ENCODE measurements around the gene PPM1F. TPM values are rescaled to one million over a fixed set of nuclear protein-coding genes. Genes with fewer than 3 reads are reported as not detected.

PPM1F gene
- total and polyA plus RNA-seq, 2 donors (not counting 1 experiment from before 2014, with no cell fraction given): 18.1 to 30.0 TPM

- CTCF ChIA-PET: interaction anchor here (1.0 kb wide), 1 partner anchor 9 kb away, joined by 3 read pairs; no protein-coding TSS in a partner anchor
- Histone ChIP-seq H2AFZ (ENCODE audit: insufficient read depth, low read depth, low read length, poor library complexity, severe bottlenecking) (no peak overlapping the region), H3K79me2 (ENCODE audit: control insufficient read depth, insufficient read depth, low read length) (no peaks in the 10 kb centered on the region), H3K9me3 (ENCODE audit: control extremely low read depth in 1 of 3, control insufficient read depth in 2 of 3, insufficient read depth in 1 of 3, low read length in 2 of 3) (no peaks in the 10 kb centered on the region), H3K4me3 (ENCODE audit: control extremely low read depth in 1 of 5, extremely low read depth in 1 of 5, insufficient read depth in 1 of 5, low read depth in 2 of 5, low read length in 4 of 5) (no peak overlapping the region), H3K27ac (ENCODE audit: low read length in 2 of 2) (no peak overlapping the region), H4K20me1 (ENCODE audit: control insufficient read depth, insufficient read depth, low read length, poor library complexity, severe bottlenecking) (no peaks in the 10 kb centered on the region), H3K36me3 (replicated peaks in 1 of 2; ENCODE audit: control extremely low read depth in 1 of 2, control insufficient read depth in 1 of 2, extremely low read depth in 1 of 2, insufficient read depth in 2 of 2, low read length in 1 of 2) (no peaks in the 10 kb centered on the region), H3K9ac (ENCODE audit: low read length) (no peak overlapping the region), H3K4me1 (ENCODE audit: control insufficient read depth in 2 of 2, insufficient read depth in 2 of 2, low read length in 2 of 2) (no peaks in the 10 kb centered on the region), H3K27me3 (replicated peaks in 1 of 4; ENCODE audit: control extremely low read depth in 1 of 4, control insufficient read depth in 3 of 4, insufficient read depth in 4 of 4, low read length in 3 of 4) (no peaks in the 10 kb centered on the region), H3K4me2 (replicated peaks; ENCODE audit: low read depth, low read length, poor library complexity, severe bottlenecking) (no peak overlapping the region)
- intact Hi-C loops (cut with micrococcal nuclease): no loop called here
- no peaks in the 10 kb centered on the region for H3K27me3 Mint-ChIP-seq
- no peak for TF ChIP-seq CTCF (IDR thresholded peaks at IDR 0.05)
- no peak overlapping the region for H3K27ac Mint-ChIP-seq
- no peak for ATAC-seq (ENCODE audit: low read depth)
- POLR2A ChIA-PET: no interaction called here
- no peaks in the 10 kb centered on the region for H3K4me1 Mint-ChIP-seq
- no peaks in the 10 kb centered on the region for H3K9me3 Mint-ChIP-seq (ENCODE audit: insufficient read depth)
- no peak overlapping the region for H3K4me3 Mint-ChIP-seq
- WGBS (ENCODE audit: insufficient coverage): no CpG with 5 or more reads among the region's 2 CpGs
- no peak for DNase-seq
Measured at GRCh38 chr22:22001664-22002525, 49.2 kb upstream of the PPM1F start.

DNA sequence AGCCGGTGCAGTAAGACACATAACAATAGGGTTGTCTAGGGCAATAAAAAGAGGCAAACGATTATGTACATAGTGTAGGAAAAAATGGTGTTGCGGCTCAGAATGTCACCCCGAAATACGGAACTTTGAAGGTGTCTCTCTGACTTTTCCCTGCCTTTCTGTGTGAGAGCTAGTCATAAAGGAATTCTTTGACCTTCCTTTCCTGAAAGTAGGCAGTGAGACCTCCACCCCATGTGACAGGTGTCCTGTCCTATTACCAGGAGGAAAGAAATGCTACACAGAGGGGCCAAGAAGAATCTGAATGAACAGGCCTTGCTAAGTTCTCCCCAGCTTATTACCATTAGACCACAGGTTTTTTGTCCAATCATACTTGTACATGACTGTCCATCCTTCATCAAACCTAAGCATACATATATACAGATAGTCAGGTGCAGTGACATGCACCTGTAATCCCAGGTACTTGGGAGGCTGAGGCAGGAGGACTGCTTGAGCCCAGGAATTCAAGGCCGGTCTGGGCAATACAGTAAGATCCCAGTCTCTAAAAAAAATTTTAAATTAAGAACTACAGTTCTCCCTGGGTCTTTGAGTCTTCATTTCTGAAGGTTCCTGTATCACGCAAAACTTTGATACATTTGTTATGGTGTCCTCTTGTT lies 46.1 kb upstream of the PPM1F start:
- H3K27ac Mint-ChIP-seq: no peak overlapping the region
- no peak overlapping the region for H3K9ac ChIP-seq (ENCODE audit: low read length)
- no peaks in the 10 kb centered on the region for H3K9me3 Mint-ChIP-seq (ENCODE audit: insufficient read depth)
- H3K4me1 ChIP-seq (ENCODE audit: control insufficient read depth in 2 of 2, insufficient read depth in 2 of 2, low read length in 2 of 2): no peaks in the 10 kb centered on the region
- no peak overlapping the region for H3K4me2 ChIP-seq (replicated peaks; ENCODE audit: low read depth, low read length, poor library complexity, severe bottlenecking)
- no peak for ATAC-seq (ENCODE audit: low read depth)
- no peak overlapping the region for H3K4me3 ChIP-seq (ENCODE audit: control extremely low read depth in 1 of 5, extremely low read depth in 1 of 5, insufficient read depth in 1 of 5, low read depth in 2 of 5, low read length in 4 of 5)
- H2AFZ ChIP-seq (ENCODE audit: insufficient read depth, low read depth, low read length, poor library complexity, severe bottlenecking): no peak overlapping the region
- H3K27ac ChIP-seq (ENCODE audit: low read length in 2 of 2): no peak overlapping the region
- H4K20me1 ChIP-seq (ENCODE audit: control insufficient read depth, insufficient read depth, low read length, poor library complexity, severe bottlenecking): no peaks in the 10 kb centered on the region
- TF ChIP-seq CTCF (IDR thresholded peaks at IDR 0.05): no peak
- TF ChIP-seq EZH2 (IDR thresholded peaks at IDR 0.05; ENCODE audit: borderline replicate concordance, insufficient read depth, low read depth, low read length, poor library complexity, severe bottlenecking): no peak
- H3K4me3 Mint-ChIP-seq: no peak overlapping the region
- POLR2A ChIA-PET: no interaction called here
- no peaks in the 10 kb centered on the region for H3K79me2 ChIP-seq (ENCODE audit: control insufficient read depth, insufficient read depth, low read length)
- WGBS (ENCODE audit: insufficient coverage): 91% methylated on average over 4 of the region's 7 CpGs
- CTCF ChIA-PET: interaction anchor here (1.5 kb wide), 1 partner anchor 27 kb away, joined by 3 read pairs; no protein-coding TSS in a partner anchor
- no peak for DNase-seq
- intact Hi-C loops (cut with micrococcal nuclease): no loop called here
- no peaks in the 10 kb centered on the region for H3K36me3 ChIP-seq (replicated peaks in 1 of 2; ENCODE audit: control extremely low read depth in 1 of 2, control insufficient read depth in 1 of 2, extremely low read depth in 1 of 2, insufficient read depth in 2 of 2, low read length in 1 of 2)
- no peaks in the 10 kb centered on the region for H3K4me1 Mint-ChIP-seq
- H3K27me3 Mint-ChIP-seq: no peaks in the 10 kb centered on the region
- H3K9me3 ChIP-seq (ENCODE audit: control extremely low read depth in 1 of 3, control insufficient read depth in 2 of 3, insufficient read depth in 1 of 3, low read length in 2 of 3): no peaks in the 10 kb centered on the region
- H3K27me3 ChIP-seq (replicated peaks in 1 of 4; ENCODE audit: control extremely low read depth in 1 of 4, control insufficient read depth in 3 of 4, insufficient read depth in 4 of 4, low read length in 3 of 4): no peaks in the 10 kb centered on the region

Measured in B cell (primary cell).